ENCODE results near the gene MICAL2. TPM values are rescaled to one million over a fixed set of nuclear protein-coding genes. Genes with fewer than 3 reads are reported as not detected.

MICAL2 gene
- total RNA-seq, 1 donor from 2014 or later: 20.8 TPM

DNA sequence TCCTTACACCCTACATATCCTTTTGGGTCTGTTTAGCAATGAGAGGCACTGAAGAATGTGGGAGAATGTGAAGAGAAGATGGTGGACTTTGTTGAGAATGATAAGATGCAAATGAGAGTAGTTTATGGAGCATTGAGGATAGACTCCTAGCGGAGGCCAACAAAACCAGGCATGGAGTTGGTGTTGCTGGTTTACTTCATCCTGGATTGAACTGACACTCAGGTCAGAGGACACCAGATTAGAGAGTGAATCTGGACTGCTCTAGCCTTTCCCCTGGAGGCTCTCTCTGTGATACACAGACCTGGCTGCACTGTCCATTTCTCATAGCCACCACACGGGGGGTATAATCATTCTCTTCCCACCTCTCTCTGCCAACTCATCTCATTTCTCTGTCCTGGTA, 98.7 kb downstream of the MICAL2 start:
- TF ChIP-seq, protein P1, sequence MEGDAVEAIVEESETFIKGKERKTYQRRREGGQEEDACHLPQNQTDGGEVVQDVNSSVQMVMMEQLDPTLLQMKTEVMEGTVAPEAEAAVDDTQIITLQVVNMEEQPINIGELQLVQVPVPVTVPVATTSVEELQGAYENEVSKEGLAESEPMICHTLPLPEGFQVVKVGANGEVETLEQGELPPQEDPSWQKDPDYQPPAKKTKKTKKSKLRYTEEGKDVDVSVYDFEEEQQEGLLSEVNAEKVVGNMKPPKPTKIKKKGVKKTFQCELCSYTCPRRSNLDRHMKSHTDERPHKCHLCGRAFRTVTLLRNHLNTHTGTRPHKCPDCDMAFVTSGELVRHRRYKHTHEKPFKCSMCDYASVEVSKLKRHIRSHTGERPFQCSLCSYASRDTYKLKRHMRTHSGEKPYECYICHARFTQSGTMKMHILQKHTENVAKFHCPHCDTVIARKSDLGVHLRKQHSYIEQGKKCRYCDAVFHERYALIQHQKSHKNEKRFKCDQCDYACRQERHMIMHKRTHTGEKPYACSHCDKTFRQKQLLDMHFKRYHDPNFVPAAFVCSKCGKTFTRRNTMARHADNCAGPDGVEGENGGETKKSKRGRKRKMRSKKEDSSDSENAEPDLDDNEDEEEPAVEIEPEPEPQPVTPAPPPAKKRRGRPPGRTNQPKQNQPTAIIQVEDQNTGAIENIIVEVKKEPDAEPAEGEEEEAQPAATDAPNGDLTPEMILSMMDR (IDR thresholded peaks at IDR 0.05): no peak
- peaks cover 19% of the 10 kb centered on the region for H3K4me1 Mint-ChIP-seq (ENCODE audit: unreplicated experiment)
- H3K27me3 Mint-ChIP-seq (ENCODE audit: unreplicated experiment): no peaks in the 10 kb centered on the region
- H3K27ac Mint-ChIP-seq (ENCODE audit: unreplicated experiment): no peak overlapping the region
- no peak for DNase-seq (ENCODE audit: extremely low spot score, unreplicated experiment)
- H3K9me3 Mint-ChIP-seq (ENCODE audit: unreplicated experiment): no peaks in the 10 kb centered on the region
- peaks cover 7% of the 10 kb centered on the region for H3K36me3 Mint-ChIP-seq (ENCODE audit: unreplicated experiment)
- no peak overlapping the region for H3K4me3 Mint-ChIP-seq (ENCODE audit: unreplicated experiment)

GRCh38 chr11:12210200-12210599, 99.8 kb downstream of the MICAL2 start:
- Mint-ChIP-seq H3K4me1 (ENCODE audit: unreplicated experiment) (peaks cover 23% of the 10 kb centered on the region), H3K27ac (ENCODE audit: unreplicated experiment) (no peak overlapping the region), H3K36me3 (ENCODE audit: unreplicated experiment) (peaks cover 2% of the 10 kb centered on the region), H3K27me3 (ENCODE audit: unreplicated experiment) (no peaks in the 10 kb centered on the region), H3K9me3 (ENCODE audit: unreplicated experiment) (no peaks in the 10 kb centered on the region), H3K4me3 (ENCODE audit: unreplicated experiment) (no peak overlapping the region)
- DNase-seq (ENCODE audit: extremely low spot score, unreplicated experiment): no peak
- TF ChIP-seq, protein P1 (IDR thresholded peaks at IDR 0.05): no peak

DNA sequence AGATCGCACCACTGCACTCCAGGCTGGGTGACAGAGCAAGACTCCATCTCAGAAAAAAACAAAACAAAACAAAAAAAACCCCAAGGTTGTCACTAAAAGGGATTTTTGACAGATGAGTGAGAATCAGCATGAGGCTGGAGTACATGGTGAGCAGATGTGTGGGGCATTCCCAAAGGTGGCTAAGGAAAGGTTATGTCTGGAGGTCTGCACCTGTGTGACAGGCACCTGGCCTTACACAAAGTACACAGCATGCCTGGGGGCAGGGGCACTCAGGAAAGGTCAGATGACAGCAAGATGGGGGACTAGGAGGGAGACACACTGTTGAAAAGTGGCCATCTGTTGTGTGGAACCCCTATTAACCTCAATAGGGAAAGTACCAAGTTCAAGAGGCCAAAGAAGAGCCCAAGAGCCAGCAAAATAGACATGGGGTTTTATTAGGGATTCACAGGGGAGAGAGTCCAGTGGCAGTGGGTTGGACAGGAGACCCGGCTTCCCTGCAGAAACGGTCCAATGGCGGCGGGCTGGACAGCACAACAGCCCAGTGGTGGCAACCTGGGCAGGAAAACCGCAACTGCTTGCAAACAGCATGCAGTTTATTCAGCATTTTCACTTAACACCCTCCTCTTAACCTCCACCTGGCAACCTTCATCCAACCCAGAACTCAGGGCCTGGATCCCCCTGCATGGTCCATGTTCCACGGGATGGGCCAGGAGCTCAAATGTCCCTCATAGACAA, 101.1 kb downstream of the MICAL2 start:
- no peak for DNase-seq (ENCODE audit: extremely low spot score, unreplicated experiment)
- H3K36me3 Mint-ChIP-seq (ENCODE audit: unreplicated experiment): peaks cover 2% of the 10 kb centered on the region
- no peaks in the 10 kb centered on the region for H3K27me3 Mint-ChIP-seq (ENCODE audit: unreplicated experiment)
- TF ChIP-seq, protein P1 (IDR thresholded peaks at IDR 0.05): no peak
- H3K27ac Mint-ChIP-seq (ENCODE audit: unreplicated experiment): no peak overlapping the region
- no peaks in the 10 kb centered on the region for H3K9me3 Mint-ChIP-seq (ENCODE audit: unreplicated experiment)
- H3K4me3 Mint-ChIP-seq (ENCODE audit: unreplicated experiment): no peak overlapping the region
- H3K4me1 Mint-ChIP-seq (ENCODE audit: unreplicated experiment): peaks cover 18% of the 10 kb centered on the region

GRCh38 chr11:12212174-12212820, 101.9 kb downstream of the MICAL2 start:
- Mint-ChIP-seq H3K4me3 (ENCODE audit: unreplicated experiment) (no peak overlapping the region), H3K27ac (ENCODE audit: unreplicated experiment) (no peak overlapping the region), H3K4me1 (ENCODE audit: unreplicated experiment) (peaks cover 14% of the 10 kb centered on the region), H3K36me3 (ENCODE audit: unreplicated experiment) (peaks cover 2% of the 10 kb centered on the region), H3K27me3 (ENCODE audit: unreplicated experiment) (no peaks in the 10 kb centered on the region), H3K9me3 (ENCODE audit: unreplicated experiment) (no peaks in the 10 kb centered on the region)
- no peak for DNase-seq (ENCODE audit: extremely low spot score, unreplicated experiment)
- TF ChIP-seq, protein P1 (IDR thresholded peaks at IDR 0.05): no peak

GRCh38 chr11:12212821-12213185, 102.4 kb downstream of the MICAL2 start:
- peaks cover 2% of the 10 kb centered on the region for H3K36me3 Mint-ChIP-seq (ENCODE audit: unreplicated experiment)
- H3K4me3 Mint-ChIP-seq (ENCODE audit: unreplicated experiment): no peak overlapping the region
- peaks cover 14% of the 10 kb centered on the region for H3K4me1 Mint-ChIP-seq (ENCODE audit: unreplicated experiment)
- DNase-seq (ENCODE audit: extremely low spot score, unreplicated experiment): no peak
- no peak overlapping the region for H3K27ac Mint-ChIP-seq (ENCODE audit: unreplicated experiment)
- no peaks in the 10 kb centered on the region for H3K9me3 Mint-ChIP-seq (ENCODE audit: unreplicated experiment)
- H3K27me3 Mint-ChIP-seq (ENCODE audit: unreplicated experiment): no peaks in the 10 kb centered on the region
- TF ChIP-seq, protein P1 (IDR thresholded peaks at IDR 0.05): no peak

All from osteocyte (in vitro differentiated cells).